HEK293 (cell line): ENCODE data around the gene STK39.

Source experiments
- SP2 ChIP-seq: fragments of 450-650 bp; formaldehyde crosslinking; IDR thresholded peaks from 2 replicates; pipeline ENCODE4 v1.5.1; 2016; ENCODE audit warnings: missing biosample characterization, missing genetic modification characterization
- ZBTB21 ChIP-seq: fragments of 450-650 bp; formaldehyde crosslinking; IDR thresholded peaks from 2 replicates; pipeline ENCODE4 v1.5.1; 2017; ENCODE audit warnings: missing biosample characterization, missing genetic modification characterization
- ZNF747 ChIP-seq: fragments of 450-650 bp; formaldehyde crosslinking; IDR thresholded peaks from 2 replicates; pipeline ENCODE4 v1.5.1; 2016; ENCODE audit warnings: missing biosample characterization, missing genetic modification characterization
- ZNF837 ChIP-seq: fragments of 450-650 bp; formaldehyde crosslinking; IDR thresholded peaks from 2 replicates; pipeline ENCODE4 v1.5.1; 2016; ENCODE audit warnings: missing biosample characterization, missing genetic modification characterization

GRCh38 chr2:168181825-168182224 lies 65.6 kb downstream of the STK39 start:
- TF ChIP-seq ZBTB21 (no peak), ZNF747 (tag by site-specific recombination) (no peak), ZNF837 (no peak), SP2 (tag by site-specific recombination) (no peak)
